ENCODE data around the gene DHCR24.

DHCR24 gene

GRCh38 chr1:54857746-54858561, 29.0 kb downstream of the DHCR24 start:
- H3K36me3 ChIP-seq (ENCODE audit: control insufficient read depth, insufficient read depth, low read length): peaks cover 47% of the 10 kb centered on the region
- no peak for TF ChIP-seq CTCF (IDR thresholded peaks at IDR 0.05; ENCODE audit: insufficient read depth, low read length, poor library complexity, severe bottlenecking)
- no peak for DNase-seq (ENCODE audit: extremely low read depth, insufficient read length)

DNA sequence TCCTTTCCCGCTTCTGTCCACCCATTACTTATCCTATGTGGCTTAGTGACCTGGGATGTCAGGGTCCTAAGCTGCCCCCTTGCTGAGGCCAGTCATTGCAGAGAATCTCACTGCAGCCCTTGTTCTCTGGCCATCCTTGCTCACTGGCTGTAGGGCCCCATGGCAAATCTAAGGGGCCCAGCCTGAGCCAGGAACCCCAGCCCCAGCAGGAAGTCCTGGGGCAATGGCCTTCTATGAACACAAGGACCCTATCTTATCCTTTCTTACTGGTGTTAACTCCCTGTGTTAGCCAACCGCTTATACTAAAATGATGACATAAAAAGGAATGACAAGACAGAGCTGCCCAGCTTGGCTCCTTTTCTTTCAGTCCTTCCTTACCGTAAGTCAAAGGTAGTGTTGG, 29.9 kb downstream of the DHCR24 start:
- Histone ChIP-seq H3K36me3 (ENCODE audit: control insufficient read depth, insufficient read depth, low read length) (peaks cover 48% of the 10 kb centered on the region), H3K27me3 (replicated peaks; ENCODE audit: control insufficient read depth, insufficient read depth, low read length) (no peaks in the 10 kb centered on the region), H3K4me3 (replicated peaks; ENCODE audit: low read depth, low read length) (no peak overlapping the region)
- no peak for TF ChIP-seq CTCF (IDR thresholded peaks at IDR 0.05; ENCODE audit: insufficient read depth, low read length, poor library complexity, severe bottlenecking)
- DNase-seq (ENCODE audit: extremely low read depth, insufficient read length): no peak

More at GRCh38 chr1:54857746-54858561, 29.0 kb downstream of the DHCR24 start:
- Histone ChIP-seq H3K27me3 (replicated peaks; ENCODE audit: control insufficient read depth, insufficient read depth, low read length) (no peaks in the 10 kb centered on the region), H3K4me3 (replicated peaks; ENCODE audit: low read depth, low read length) (no peak overlapping the region)

DNA sequence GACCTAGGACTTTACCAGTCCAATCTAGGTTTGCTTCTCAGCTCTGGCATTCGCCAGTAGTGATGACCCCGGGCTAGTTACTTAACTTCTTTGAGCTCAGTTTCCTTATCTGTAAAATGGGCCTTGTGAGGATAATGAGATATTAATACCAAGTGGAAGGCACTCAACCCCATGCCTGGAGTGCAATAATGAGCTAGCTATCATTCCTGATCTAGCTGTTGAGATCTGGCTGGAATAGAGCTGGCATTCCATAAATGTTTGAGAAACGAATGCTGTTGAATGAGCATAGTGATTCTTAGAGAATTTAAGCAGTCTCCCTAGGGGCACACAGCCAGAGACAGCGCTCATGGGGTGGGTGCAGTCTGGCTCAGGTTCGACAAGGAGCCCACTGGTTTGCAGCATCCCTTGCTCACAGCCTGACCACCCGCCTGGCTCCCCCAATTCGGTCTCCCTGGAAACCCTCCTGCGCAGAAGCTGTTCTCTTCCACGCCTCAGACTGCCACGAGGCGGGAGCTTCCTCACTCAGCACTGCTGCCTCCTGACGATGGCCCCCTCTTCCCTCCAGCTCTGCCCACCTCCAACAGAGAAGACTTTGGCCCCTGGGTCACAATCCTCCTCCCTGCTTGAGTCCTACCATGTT, 32.5 kb downstream of the DHCR24 start:
- no peak for TF ChIP-seq CTCF (IDR thresholded peaks at IDR 0.05; ENCODE audit: insufficient read depth, low read length, poor library complexity, severe bottlenecking)
- Histone ChIP-seq H3K36me3 (ENCODE audit: control insufficient read depth, insufficient read depth, low read length) (peaks cover 60% of the 10 kb centered on the region), H3K27me3 (replicated peaks; ENCODE audit: control insufficient read depth, insufficient read depth, low read length) (no peaks in the 10 kb centered on the region), H3K4me3 (replicated peaks; ENCODE audit: low read depth, low read length) (no peak overlapping the region)
- DNase-seq (ENCODE audit: extremely low read depth, insufficient read length): no peak

DNA sequence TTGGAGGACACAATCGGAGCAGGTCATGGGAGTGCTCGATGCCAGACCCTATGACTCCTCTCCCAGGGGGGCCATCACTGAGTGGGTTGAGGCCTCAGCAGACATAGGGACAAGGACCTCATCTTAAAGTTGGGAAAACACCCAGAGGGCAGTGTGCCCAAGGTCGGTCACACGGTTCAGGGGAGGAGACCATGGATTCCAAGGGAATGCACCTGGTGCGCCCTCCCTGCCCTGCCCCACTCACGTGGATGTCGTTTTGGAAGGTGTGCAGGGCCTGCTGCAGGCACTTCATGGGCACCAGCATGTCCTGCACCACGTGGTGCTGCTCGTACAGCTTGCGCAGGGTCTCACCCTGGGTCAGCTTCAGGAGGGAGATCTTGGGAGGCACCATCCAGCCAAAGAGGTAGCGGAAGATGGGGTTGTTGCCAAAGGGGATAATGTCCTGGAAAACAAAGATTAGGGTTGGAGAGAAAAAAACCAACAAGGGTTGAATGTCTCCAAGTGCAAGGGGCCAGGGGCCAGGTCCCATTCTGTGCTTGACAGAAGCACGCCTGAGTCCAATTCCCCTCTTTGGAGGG, 33.1 kb downstream of the DHCR24 start:
- no peaks in the 10 kb centered on the region for H3K27me3 ChIP-seq (replicated peaks; ENCODE audit: control insufficient read depth, insufficient read depth, low read length)
- no peak for TF ChIP-seq CTCF (IDR thresholded peaks at IDR 0.05; ENCODE audit: insufficient read depth, low read length, poor library complexity, severe bottlenecking)
- H3K4me3 ChIP-seq (replicated peaks; ENCODE audit: low read depth, low read length): no peak overlapping the region
- peaks cover 60% of the 10 kb centered on the region for H3K36me3 ChIP-seq (ENCODE audit: control insufficient read depth, insufficient read depth, low read length)
- no peak for DNase-seq (ENCODE audit: extremely low read depth, insufficient read length)

- no peak for TF ChIP-seq CTCF (IDR thresholded peaks at IDR 0.05; ENCODE audit: insufficient read depth, low read length, poor library complexity, severe bottlenecking)
- H3K36me3 ChIP-seq (ENCODE audit: control insufficient read depth, insufficient read depth, low read length): peaks cover 64% of the 10 kb centered on the region
Measured at GRCh38 chr1:54853096-54853792, 33.8 kb downstream of the DHCR24 start.

More at GRCh38 chr1:54853096-54853792, 33.8 kb downstream of the DHCR24 start:
- Histone ChIP-seq H3K4me3 (replicated peaks; ENCODE audit: low read depth, low read length) (no peak overlapping the region), H3K27me3 (replicated peaks; ENCODE audit: control insufficient read depth, insufficient read depth, low read length) (no peaks in the 10 kb centered on the region)
- no peak for DNase-seq (ENCODE audit: extremely low read depth, insufficient read length)

All from GM06990 (cell line).